Inferior parietal cortex (tissue), 1 donor: ENCODE results near the gene GBGT1.
A peak's percentile ranks its signal among the peaks of the same experiment; 100 is the strongest.

Source experiments
- DNase-seq: peaks from one replicate; pipeline ENCODE4 v3.0.0-alpha.2; 2016; ENCODE audit errors: extremely low spot score

The GBGT1 gene

DNA sequence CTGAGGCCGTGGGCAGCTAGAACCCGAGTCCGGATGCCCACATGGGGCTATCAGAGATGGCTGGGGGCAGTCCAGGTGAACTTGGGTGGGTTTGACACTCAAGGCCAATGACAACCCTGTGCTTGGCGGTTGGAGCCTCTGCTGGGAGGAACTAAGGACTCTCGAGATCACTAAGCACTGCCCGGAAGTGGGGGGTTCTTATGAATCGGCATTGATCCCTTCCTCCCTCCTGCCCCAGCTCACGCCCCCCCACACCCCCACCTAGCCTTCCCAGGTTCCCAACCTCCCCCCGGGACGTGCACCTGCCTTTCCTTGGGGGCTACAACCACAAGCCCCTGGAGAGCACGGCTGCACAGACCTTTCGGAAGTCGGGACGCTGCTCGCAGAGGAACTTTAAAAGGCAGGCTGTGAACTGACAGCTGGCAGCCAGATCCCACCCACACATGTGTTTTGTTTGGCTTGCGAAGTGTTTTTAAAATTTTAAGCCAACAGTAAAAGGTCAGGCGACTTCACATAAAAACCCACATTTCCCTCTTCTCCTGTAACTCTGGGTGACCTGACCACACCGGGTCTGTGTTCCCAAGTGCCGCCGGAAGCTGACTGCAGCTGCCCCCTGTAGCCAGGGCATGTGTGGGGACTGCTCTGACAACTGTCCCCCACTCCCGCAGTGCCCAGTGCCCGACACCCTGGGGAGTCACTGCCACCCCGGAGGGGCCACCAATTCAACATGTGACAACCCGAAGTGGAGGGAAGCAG lies 37.6 kb downstream of the GBGT1 start:
- DNase-seq: no peak

DNA sequence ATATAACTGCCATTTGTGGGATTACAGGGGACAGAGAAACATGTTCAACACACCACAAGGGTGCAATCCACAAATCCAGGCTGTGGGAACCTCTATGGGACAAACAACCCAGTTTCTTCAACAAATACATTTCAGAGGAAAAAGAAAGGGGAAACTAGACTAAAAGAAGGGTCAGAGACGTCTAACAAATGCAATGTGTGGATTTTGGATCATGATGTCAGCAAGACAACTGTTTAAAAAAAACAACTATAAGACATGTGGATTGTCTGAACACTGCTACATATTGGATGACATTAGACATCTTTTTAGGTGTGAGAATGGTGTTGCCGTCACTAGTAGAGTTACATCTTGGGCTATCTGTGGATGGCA lies 38.8 kb downstream of the GBGT1 start:
- DNase-seq: no peak

DNA sequence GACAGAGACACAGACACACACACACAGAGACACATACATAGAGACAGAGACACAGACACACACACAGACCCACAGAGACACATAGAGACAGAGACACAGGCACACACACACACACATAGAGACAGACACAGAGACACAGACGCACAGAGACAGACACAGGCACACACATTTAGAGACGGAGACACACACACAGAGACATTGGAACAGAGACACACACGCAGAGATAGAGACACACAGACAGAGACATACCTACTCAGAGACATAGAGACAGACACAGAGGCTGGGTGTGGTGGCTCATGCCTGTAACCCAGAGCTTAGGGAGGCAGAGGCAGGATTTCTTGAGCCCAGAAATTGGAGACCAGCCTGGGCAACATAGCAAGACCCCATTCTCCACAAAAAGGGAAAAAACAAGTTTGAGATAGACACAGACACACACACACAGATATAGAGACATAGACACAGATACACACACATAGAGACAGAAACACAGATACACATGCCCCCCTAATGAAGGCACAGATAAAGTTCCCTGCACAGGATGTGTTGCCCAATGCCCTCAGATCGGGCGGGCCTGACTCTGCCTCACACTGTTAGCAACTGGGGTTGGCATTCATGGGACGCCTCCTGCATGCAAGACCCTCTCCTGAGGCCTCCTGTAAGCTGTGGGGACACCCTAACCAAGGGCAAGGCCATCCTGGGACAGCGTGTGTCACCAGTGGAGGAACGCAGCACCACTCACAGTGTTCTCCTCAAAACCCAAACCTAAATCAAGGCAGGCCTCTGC lies 39.4 kb downstream of the GBGT1 start:
- DNase-seq: no peak

DNA sequence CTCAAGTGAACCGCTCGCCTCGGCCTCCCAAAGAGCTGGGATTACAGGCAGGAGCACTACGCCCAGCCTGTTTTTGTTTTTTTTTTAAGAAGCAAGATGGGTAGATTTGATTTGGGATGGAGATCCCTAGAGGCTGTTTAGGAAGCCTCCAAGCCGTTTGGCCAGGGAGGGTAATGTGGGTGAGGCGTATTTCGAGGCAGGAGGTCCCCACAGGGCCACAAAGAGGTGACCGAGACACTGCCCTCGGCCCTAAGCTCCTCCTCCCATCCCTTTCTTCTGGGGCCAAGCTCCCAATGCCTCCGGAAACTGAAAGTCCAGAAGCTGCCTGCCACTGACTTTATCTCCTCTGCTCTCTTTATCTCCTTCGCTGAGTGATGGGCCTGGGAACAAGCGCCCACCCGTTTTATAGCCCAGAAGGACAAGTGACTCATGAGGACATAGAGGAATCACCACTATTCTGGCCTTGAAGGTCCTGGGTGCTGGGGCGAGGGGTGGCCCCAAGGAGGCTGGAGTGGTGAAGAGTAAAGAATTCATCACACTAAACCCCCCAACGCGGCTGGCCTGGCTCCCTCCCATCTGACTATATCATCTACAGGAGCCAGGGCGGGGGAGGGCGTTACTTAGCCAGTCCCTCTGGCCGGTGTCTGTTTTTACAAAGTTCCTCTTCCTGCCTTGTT lies 40.6 kb downstream of the GBGT1 start:
- DNase-seq: no peak

DNA sequence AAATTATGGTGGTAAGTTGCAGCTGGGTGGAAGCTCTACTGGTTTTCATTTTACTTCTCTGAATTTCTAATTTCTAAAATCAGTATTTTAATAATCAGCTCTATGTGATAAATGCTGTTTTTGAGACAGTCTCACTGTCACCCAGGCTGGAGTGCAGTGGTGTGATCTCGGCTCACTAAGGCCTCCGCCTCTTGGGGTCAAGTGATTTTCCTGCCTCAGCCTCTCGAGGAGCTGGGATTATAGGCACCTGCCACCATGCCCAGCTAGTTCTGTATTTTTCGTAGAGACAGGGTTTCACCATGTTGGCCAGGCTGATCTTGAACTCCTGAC lies 41.1 kb downstream of the GBGT1 start:
- DNase-seq: no peak

DNA sequence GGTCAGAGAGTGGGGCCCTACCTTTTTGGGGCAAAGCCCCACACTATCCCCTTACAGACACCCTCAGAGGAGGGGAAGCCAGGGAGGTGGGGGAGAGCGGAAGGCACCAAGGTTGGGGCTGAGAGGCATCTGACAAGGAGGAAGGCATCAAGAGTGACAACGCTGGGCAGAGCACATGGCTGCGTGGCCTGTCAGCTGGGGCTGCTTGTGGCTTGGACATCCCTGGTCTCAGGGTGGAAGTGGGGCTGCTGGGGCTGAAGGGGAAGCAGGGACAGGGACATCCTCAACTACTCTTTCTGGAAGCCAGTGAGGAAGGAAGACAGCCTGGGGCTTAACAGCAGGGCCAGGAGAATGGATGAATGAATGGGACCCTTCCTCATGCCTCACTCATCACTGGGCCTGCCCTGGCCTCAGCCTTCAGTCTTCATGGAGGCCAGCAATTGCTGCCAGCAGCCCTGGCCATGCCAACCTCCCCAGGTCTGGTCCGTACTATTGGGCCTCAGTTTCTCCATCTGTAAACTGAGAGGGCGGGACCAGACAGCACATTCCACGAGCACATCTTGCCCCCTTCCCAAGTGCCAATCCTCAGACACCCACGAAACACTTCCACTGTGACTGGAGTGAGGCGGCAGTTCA lies 41.7 kb downstream of the GBGT1 start:
- DNase-seq: no peak

DNA sequence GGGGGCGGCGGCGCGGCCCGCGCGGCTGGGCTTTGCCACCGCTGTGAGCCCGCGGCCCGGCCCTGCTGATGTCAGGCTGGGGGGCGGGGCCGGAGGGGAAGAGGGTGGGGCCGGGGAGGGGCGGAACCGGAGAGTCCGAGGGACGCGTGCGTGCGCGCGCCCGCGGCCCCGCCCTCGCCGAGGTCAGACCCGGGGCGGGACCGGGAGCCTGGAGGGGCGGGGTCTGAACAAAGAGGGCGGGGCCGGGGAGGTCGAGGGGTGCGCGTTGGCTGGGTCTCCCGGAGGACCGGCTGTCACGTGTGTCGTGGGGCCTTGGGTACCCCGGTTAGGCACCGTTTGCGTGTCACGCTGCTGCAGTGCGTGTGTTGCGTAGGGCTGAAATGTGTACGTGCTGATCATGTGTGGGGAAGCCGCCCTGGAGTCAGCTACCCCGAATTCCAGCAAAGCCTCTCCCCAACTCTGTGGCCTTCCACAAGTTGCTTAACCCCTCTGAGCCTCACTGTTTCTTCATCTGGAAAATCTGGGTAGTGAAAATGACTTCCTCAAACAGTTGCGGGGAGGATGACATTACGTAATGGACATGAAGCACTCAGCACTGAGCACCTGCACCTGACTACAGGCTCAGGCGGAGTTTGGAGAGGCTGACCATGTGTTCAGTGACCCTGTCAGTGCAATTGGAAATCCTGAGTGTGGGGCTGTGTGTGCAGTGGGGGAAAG lies 42.4 kb downstream of the GBGT1 start, which contains the start of gene RALGDS:
Gene RALGDS, minus strand, starts transcription at position 43 of the 717 bp plus-strand sequence. CDS start 86 bp downstream, outside the sequence.
- peak; percentile 81 for DNase-seq

DNA sequence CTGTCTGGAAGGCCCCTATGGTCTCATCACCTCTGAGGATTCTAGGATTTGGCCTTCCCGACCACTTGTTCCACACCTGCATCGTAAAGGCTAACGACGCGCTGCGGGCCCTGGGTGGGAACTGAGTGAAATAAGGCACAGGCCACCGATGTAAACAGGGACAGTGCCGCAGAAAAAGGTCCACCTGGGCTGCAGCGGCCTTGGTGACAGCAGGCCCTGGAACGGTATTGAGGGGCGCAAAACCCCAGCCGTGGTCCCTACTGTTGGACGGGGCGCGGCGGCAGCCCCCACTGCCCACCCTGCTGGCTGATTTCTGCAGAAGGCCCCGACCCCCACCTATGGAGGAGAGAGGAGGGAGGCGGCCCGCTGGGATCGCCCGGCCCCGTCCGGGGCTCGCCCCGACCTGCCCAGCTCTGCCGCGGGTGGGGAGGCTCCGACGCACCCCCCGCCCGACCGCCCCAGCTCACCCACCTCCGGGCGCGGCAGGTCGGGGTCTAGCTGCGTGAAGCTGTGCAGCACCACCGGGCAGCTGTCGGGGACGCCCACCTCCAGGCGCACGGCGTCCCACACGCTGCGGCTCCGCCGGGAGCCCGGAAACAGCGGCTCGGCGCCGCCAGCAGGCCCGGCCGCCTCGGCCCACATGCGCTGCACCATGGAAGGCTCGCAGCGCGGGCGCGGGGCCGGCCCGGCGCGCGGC lies 43.1 kb downstream of the GBGT1 start:
- no peak for DNase-seq

DNA sequence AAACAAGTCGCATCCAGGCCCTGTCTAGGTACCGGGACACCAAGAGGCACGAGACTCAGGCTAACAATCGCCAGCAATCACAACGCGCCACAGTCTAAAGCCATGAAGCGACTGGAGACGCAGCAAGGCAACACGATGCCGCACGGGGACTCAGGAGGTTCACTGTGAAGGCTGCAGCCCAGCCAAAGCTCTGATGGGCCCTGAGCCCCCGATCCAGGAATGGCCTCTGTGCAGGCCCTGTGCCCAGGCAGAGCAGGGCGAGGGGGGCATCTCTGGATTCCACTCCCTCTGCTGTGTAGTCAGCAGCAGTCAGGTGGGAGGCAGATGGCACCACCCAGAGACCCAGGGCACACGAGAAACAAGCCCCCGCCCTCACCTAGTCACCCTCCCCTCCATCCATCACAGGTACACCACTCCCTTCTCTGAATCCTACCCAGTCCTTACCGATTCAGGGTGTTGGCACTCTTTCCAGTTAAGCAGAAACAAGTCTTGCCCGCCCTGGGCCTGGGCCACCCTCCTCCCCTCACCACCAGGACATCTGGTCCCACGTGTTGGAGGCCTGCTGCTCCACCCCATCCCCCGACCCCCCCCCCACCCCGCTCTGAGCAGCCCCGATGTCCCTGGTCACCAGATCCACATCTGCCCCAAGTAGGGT lies 43.7 kb downstream of the GBGT1 start:
- DNase-seq: no peak

DNA sequence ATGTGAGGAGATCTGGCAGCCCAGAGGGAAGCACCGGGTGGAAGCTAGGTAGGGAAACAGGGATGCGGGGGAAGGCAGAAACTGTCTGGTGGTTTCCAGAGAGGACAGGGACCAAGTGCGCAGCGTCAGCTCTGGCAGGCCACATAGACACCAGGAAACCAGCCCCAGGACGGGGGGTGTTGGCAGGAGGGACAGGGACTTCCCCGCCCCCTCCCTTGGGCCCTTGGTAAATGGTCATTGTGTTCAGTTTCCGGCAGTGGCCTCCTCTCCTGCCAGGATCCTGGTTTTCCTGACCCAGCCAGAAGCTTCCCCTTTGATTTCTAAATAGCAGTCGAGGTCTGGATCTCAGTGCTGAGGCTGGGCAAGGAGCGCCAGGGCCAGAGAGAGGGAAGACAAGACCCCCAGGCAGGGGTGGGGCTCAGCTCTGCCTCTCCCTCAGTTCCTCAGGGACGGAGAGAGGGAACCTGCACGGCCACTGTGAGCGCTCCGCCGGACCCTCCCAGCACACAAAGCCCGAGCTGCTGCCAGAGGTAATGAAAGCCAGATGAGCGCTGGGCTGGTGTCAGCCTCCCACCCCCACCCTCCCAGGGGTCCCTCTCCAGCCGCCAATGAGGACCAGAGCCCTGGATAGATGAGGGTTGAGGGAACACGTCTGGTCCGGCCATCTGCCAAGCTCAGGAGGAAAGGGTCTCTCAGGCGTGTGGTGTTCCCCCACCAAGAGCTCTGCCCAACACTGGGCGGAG lies 44.4 kb downstream of the GBGT1 start:
- DNase-seq: no peak

DNA sequence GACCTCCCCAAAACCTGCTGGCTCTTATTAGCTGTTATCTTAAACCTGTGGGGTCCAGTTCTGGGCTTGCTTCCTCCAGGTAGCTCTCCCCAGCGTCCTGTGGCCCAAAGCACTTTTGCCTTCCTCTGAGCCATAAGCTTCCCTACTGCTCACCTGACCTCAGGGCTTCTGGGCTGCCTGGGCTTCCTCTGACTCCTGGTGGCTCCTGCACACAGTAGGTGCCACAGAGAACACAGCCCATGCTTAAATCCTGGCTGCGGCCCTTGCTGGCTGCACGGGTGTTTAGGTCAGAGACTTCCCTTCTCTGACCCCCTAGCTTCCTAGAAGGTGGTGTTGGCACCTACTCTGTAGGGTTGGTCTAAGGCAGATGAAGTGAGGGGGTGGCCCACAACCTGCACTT lies 45.1 kb downstream of the GBGT1 start:
- DNase-seq: no peak

DNA sequence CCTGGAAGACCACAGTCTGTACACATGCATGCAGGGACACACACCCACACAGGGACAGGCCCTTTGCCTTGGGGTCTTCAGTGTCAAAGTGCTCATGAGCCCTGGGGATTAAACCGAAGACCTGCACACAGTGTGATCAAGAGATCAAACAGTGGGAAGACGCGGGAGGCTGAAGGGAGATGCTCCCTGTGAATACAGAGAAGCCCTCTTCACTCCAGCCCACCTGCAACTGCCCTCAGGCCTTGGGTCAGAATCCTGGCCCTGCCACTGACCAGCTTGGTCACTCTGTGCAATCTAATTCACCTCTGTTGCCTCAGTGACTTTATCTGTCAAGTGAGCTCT lies 45.6 kb downstream of the GBGT1 start:
- no peak for DNase-seq

DNA sequence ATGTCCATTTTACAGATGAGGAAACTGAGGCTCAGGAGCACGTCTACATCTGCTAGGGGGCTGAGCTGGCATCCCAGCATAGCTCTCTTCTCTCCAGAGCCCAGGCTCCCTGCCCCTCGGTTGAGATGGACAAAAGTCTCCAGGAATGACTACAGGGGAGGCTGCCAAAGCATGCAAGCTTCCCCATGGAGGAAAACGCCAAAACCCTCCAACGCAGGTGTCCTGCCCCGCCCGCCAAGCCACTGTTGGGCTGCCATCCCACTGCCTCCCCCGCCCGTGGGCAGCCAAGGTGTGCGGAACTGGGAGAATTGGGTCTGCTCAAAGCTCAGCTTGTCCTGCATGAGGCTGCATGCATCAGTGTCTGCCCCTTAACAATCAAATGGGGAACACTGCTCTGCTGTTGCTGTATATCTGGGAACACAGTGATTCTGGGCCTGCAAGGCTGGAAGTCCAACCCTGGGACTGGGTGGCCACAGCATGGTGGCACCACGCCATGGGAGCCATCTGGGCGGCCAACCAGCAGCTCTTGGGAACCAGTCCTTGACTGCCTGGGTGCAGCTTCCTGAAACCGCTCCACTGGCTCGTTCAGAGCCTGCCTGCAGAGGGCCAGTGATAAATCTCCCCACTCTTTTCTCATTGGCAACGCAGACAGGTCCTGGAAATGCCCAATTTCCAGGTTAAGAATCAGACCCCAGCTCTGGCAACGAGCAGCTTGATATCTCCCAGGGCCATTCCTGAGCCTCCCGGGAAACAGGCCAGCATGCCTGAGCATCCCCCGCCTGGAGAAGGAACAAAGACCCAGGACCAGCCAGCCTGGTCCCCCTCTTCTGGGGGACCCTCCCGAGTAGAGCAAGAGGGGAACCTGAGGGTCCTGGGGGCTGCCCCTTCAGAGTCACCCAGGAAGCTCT lies 46.2 kb downstream of the GBGT1 start:
- DNase-seq: no peak

DNA sequence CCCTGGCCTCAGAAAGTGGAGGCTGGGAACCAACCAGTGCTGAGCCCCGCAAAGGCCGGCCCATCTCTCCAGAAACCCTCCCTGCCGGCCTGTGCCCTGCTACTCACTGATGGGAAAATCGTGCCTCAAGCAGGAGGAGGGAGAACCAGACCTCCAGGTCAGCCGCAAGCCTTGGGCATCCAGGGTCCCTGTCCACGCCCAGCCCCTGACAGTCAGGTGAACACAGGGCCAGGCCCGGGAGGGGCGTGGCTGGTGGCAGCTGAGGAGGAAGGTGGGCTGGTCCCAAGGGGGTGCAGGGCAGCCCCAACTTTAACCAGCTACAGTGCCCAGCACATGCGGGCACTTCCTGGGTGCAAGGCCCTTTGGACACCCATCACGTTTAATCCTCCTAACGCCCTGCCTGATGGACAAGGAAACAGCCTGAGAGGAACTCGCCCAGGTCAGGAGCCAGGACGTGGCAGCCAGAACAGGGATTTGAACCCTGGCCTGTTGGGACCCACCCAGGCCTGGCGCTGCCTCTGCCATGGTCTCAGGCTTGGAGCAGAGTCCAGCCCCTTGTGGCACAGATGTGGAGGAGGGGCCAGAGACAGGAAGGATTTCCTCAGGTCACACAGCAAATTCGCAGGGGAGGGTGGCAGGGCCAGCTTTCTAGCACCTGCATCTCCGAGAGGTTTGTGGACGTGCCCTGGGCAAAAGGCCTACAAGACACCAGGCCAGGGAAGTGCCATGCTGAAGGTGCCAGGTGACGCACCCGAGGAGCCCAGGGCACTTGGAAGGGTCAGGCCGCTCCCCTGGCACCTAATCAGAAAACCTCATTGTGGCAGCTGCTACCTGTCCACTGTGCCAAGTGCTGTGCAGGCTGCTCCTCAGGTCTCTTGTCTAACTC lies 47.1 kb downstream of the GBGT1 start:
- DNase-seq: no peak

DNA sequence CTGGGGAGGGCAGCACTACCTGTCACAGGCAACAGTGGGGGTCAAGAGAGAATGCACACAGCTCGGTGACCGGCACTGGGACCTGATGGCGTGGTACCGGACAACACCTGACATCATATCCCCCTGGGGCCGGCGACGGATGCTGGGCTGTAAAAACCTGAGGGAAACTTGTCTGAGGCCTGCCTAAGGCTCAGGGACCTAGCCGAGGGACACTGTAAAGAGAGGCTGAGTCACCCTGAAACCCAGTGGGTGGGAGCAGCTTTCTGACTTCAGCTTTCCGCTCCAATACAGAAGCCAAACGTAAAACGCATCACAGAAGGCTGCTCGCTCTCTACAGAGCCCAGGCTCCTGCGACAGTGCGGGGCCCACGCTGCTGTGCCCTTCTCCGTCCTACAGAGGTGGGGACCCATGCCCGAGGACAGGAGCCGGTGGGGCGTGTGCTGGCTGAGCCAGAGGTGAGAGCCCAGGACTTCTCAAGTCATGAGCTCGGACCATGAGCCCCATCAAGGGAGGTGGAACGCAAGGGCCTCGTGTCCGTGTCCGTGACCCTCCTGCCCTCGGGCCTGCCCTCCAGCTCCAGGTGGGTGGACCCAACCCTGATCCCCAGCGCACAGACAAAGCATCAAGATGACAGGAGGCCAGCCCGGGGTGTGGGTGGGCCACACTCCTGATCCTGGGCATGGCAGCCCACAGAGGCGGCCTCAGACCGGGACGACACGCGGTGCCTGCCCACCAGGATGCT lies 47.9 kb downstream of the GBGT1 start:
- no peak for DNase-seq

DNA sequence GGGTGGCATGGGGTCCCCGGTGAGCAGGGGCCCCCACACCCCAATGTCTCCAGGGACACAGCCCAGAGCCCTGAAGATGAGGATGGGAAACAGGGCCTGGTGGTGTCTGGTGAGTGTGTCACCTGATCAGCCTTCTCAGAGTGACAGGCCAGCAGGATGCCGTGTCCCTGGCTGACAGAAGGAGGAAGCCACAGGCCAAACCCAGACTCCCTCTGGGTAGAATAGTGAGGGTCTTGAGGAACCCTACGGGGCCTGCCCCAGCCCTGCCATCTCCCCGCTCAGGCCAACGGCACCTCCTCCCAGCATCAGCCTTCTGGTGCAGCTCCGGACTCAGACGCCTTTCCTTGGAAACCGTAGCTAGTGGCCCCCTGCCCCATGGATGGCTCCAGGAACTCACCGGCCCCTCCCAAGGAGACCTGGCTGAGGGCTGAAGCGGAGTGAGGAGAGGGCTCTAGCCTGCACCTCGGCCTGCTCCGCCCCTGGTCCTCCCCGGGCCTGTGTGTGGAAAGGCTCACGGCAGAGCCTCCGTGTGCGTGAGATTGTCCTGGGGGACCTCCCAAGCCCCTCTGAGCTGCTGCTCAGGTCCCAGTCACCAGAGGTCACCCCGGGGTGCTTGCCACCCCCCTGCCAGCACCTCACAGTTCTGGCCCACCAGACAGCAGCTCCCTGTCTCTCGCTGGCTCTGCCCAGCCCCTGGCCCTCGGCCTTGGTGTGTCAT lies 48.7 kb downstream of the GBGT1 start:
- DNase-seq: no peak
